K562 (cell line): ENCODE data around the gene SECISBP2.

Source experiments
- FOXK2 ChIP-seq, 2 experiments: fragments of 450-650 bp; IDR thresholded peaks in 1 of 2; conservative IDR thresholded peaks in 1 of 2; 2 replicates each; pipeline ENCODE4 v1.6.1; 2016; ENCODE audit warnings: low read depth in 2 of 2, mild to moderate bottlenecking in 1 of 2
- POLR3G ChIP-seq: IDR thresholded peaks from 2 replicates; pipeline ENCODE4 v1.6.1; 2011; ENCODE audit not compliant: insufficient read length, insufficient replicate concordance; ENCODE audit errors: extremely low read depth
- TBP ChIP-seq: optimal IDR thresholded peaks from 2 replicates; pipeline ENCODE3; 2011; ENCODE audit warnings: low read depth, low read length, improper control_type of control experiment

DNA sequence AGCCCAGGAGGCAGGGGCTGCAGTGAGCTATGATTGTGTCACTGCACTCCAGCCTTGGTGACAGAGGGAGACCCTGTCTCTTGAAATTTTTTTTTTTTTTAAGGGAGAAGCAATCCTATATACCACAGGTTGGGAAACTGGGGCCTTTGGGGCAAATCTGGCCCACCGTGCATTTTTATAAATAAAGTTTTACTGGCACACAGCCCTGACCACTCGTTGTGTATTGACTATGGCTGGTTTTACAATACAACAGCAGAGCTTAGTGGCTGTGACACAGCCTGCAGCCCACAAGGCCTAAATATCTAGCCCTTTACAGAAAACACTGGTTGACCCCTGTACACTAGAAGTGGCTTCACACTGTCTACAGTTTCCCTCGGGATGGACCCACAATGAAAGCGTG lies 58.0 kb downstream of the SECISBP2 start:
- no peak for TF ChIP-seq TBP
- TF ChIP-seq POLR3G = no peak
- no peak for TF ChIP-seq FOXK2 (conservative IDR thresholded peaks at IDR 0.05 in 1 of 2, IDR thresholded peaks at IDR 0.05 in 1 of 2; ENCODE audit: low read depth in 2 of 2)
